Mesendoderm (in vitro differentiated cells): ENCODE measurements around the gene HMCN2.

ENCODE experiments used
- DNase-seq: peaks from one replicate; pipeline ENCODE4 v3.0.0; 2013
- H2AK5ac ChIP-seq: 2 replicates; pipeline ENCODE4 v1.6.1; 2013; ENCODE audit warnings: low read length, inconsistent platforms
- H2BK120ac ChIP-seq: 2 replicates; pipeline ENCODE4 v1.6.1; 2013; ENCODE audit warnings: low read depth, mild to moderate bottlenecking, low read length, moderate library complexity, mixed read lengths
- H2BK15ac ChIP-seq: replicated peaks from 2 replicates; pipeline ENCODE4 v1.6.1; 2013; ENCODE audit warnings: low read depth, mild to moderate bottlenecking, moderate library complexity
- H2BK5ac ChIP-seq: 2 replicates; pipeline ENCODE4 v1.6.1; 2013; ENCODE audit warnings: low read length, inconsistent platforms
- H3K18ac ChIP-seq: 2 replicates; pipeline ENCODE4 v1.6.1; 2013; ENCODE audit warnings: mild to moderate bottlenecking, low read length, mixed read lengths
- H3K23ac ChIP-seq: one replicate; pipeline ENCODE4 v1.6.1; 2013; ENCODE audit warnings: low read length
- H3K27ac ChIP-seq: 2 replicates; pipeline ENCODE4 v1.5.1; 2013; ENCODE audit warnings: low read depth, mild to moderate bottlenecking, inconsistent platforms, low read length, moderate library complexity
- H3K27me3 ChIP-seq: 2 replicates; pipeline ENCODE4 v1.6.1; 2013; ENCODE audit warnings: low read length, control low read depth, mild to moderate bottlenecking, inconsistent platforms; ENCODE audit not compliant: insufficient read depth, poor library complexity
- H3K36me3 ChIP-seq: 2 replicates; pipeline ENCODE4 v1.6.1; 2013; ENCODE audit warnings: low read length, inconsistent platforms; ENCODE audit not compliant: control insufficient read depth, insufficient read depth
- H3K4ac ChIP-seq: one replicate; pipeline ENCODE4 v1.6.1; 2013; ENCODE audit warnings: low read depth, mild to moderate bottlenecking, low read length, moderate library complexity
- H3K4me1 ChIP-seq: 2 replicates; pipeline ENCODE4 v1.6.1; 2013; ENCODE audit warnings: low read depth, low read length, inconsistent platforms; ENCODE audit not compliant: control insufficient read depth
- H3K4me2 ChIP-seq: 2 replicates; pipeline ENCODE4 v1.6.1; 2013; ENCODE audit warnings: low read length
- H3K4me3 ChIP-seq: 2 replicates; pipeline ENCODE4 v1.5.1; 2013; ENCODE audit warnings: mild to moderate bottlenecking, low read length
- H3K56ac ChIP-seq: one replicate; pipeline ENCODE4 v1.6.1; 2013; ENCODE audit warnings: low read length
- H3K79me1 ChIP-seq: 2 replicates; pipeline ENCODE4 v1.6.1; 2013; ENCODE audit warnings: low read length, inconsistent platforms
- H3K79me2 ChIP-seq: 2 replicates; pipeline ENCODE4 v1.6.1; 2013; ENCODE audit warnings: mild to moderate bottlenecking, low read length; ENCODE audit not compliant: control insufficient read depth, insufficient read depth
- H3K9ac ChIP-seq: 2 replicates; pipeline ENCODE4 v1.6.1; 2013; ENCODE audit warnings: low read length, inconsistent platforms
- H4K5ac ChIP-seq: one replicate; pipeline ENCODE4 v1.6.1; 2013; ENCODE audit warnings: low read length
- H4K8ac ChIP-seq: one replicate; pipeline ENCODE4 v1.6.1; 2013; ENCODE audit warnings: low read depth, mild to moderate bottlenecking, control low read depth, low read length, moderate library complexity
- WGBS: extraction: QIAGEN DNeasy Blood & Tissue Kit; methylation state at CpG from one replicate; pipeline ENCODE4 v1.1.7; 2013; ENCODE audit warnings: low lambda C conversion rate, missing lambda C conversion rate; ENCODE audit not compliant: insufficient coverage; ENCODE audit errors: extremely low coverage; 5-methylcytosine and 5-hydroxymethylcytosine counted together

The HMCN2 gene

DNA sequence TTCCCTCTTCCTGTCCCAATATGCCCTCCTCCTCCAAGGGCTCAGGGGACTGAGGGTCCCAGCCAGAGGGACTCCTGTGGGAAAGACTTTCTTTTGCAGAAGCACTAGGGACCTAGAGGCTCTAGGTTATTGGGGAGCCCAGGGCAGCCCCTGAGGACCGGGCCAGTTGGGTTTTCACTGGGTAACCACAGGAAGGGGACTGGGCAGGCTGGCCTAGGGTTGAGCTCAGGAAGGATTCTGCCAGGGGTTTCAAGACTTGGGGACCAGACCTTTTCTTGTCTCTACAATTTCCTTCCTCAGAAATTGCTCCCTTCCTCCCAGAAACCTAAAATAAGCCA is 24.4 kb upstream of the HMCN2 start:
- Histone ChIP-seq H2BK120ac (no peak overlapping the region), H3K23ac (no peak overlapping the region), H4K5ac (no peak overlapping the region), H3K27ac (no peak overlapping the region), H2AK5ac (no peak overlapping the region), H3K56ac (no peak overlapping the region), H3K79me1 (no peaks in the 10 kb centered on the region), H3K4me1 (peaks cover 1% of the 10 kb centered on the region), H2BK15ac (no peak overlapping the region), H3K18ac (no peak overlapping the region), H3K4me2 (no peak overlapping the region), H3K4me3 (no peak overlapping the region), H2BK5ac (no peak overlapping the region), H3K27me3 (no peaks in the 10 kb centered on the region), H4K8ac (peak overlapping the region; percentile 66), H3K79me2 (no peaks in the 10 kb centered on the region), H3K9ac (no peak overlapping the region), H3K36me3 (no peaks in the 10 kb centered on the region), H3K4ac (no peak overlapping the region)
- no peak for DNase-seq
- WGBS: no CpG with 5 or more reads among the region's 1 CpG

DNA sequence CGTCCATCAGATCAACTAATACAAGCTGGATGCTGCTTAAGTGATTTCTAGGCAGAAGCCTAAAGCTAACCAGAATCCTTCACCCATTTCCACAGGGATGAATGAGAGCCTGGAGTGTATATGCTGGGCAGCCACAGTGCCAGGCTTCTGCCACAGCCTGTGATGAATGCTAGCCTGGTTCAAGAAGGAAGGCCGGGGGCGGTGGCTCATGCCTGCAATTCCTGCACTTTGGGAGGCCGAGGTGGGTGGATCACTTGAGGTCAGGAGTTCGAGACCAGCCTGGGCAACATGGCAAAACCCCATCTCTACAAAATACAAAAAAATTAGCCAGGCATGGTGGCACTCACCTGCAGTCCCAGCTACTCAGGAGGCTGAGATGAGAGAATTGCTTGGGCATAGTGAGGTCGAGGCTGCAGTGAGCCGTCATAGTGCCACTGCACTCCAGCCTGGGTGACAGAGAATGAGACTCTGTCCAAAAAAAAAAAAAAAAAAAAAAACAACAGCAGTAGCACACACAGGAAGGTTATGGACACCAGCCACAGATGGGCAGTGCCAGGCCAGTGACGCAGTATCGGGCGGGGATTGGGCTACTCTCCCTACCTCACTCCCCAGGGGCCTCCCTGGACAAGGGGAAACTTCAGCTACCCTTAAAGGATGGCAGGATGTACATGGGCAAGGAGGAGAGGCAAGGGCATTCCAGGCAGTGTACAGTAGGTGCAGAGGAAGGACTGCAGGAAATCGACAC is 23.1 kb upstream of the HMCN2 start:
- H4K8ac ChIP-seq: no peak overlapping the region
- no peak overlapping the region for H3K18ac ChIP-seq
- no peak overlapping the region for H3K4me2 ChIP-seq
- H3K36me3 ChIP-seq: no peaks in the 10 kb centered on the region
- no peak overlapping the region for H3K9ac ChIP-seq
- H4K5ac ChIP-seq: no peak overlapping the region
- peak overlapping the region; percentile 22 for H3K56ac ChIP-seq
- no peaks in the 10 kb centered on the region for H3K79me2 ChIP-seq
- H2BK15ac ChIP-seq: no peak overlapping the region
- H3K27ac ChIP-seq: no peak overlapping the region
- WGBS: no CpG with 5 or more reads among the region's 11 CpGs
- H3K27me3 ChIP-seq: no peaks in the 10 kb centered on the region
- H3K4ac ChIP-seq: no peak overlapping the region
- DNase-seq: no peak
- peaks cover 1% of the 10 kb centered on the region for H3K4me1 ChIP-seq
- no peak overlapping the region for H2BK5ac ChIP-seq
- no peak overlapping the region for H3K4me3 ChIP-seq
- no peak overlapping the region for H2BK120ac ChIP-seq
- no peaks in the 10 kb centered on the region for H3K79me1 ChIP-seq
- H2AK5ac ChIP-seq: no peak overlapping the region
- no peak overlapping the region for H3K23ac ChIP-seq

GRCh38 chr9:130243015-130243881 is 22.3 kb upstream of the HMCN2 start:
- H2AK5ac ChIP-seq: no peak overlapping the region

DNA sequence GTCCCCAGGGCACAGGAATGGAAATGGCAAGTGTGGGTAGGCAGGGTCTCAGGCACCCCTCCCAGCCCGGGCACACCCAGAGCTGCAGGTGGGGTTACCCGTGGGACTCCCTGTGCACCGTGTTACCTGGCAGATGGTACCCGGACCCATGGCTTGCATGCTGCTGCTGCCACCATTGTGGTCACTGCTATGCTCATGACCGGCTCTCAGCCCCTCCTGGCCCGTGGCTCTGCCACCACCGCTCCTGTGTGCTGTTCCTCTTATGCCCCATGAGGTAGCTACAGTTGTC is 21.7 kb upstream of the HMCN2 start:
- WGBS: no CpG with 5 or more reads among the region's 7 CpGs
- no peak overlapping the region for H2AK5ac ChIP-seq
- no peak overlapping the region for H4K5ac ChIP-seq

More at GRCh38 chr9:130243015-130243881, 22.3 kb upstream of the HMCN2 start:
- H3K4me2 ChIP-seq: peak overlapping the region; percentile 4
- no peak overlapping the region for H4K5ac ChIP-seq
- H3K23ac ChIP-seq: no peak overlapping the region
- no peak overlapping the region for H3K9ac ChIP-seq
- no peaks in the 10 kb centered on the region for H3K79me2 ChIP-seq
- no peaks in the 10 kb centered on the region for H3K36me3 ChIP-seq
- peaks cover 1% of the 10 kb centered on the region for H3K4me1 ChIP-seq
- H2BK120ac ChIP-seq: no peak overlapping the region
- peak overlapping the region; percentile 22 for H3K56ac ChIP-seq
- no peak overlapping the region for H3K4ac ChIP-seq
- H3K18ac ChIP-seq: no peak overlapping the region
- DNase-seq: peak; percentile 93
- H3K79me1 ChIP-seq: no peaks in the 10 kb centered on the region
- H2BK15ac ChIP-seq: no peak overlapping the region
- H3K27me3 ChIP-seq: no peaks in the 10 kb centered on the region
- no CpG with 5 or more reads among the region's 35 CpGs for WGBS
- H4K8ac ChIP-seq: no peak overlapping the region
- no peak overlapping the region for H3K4me3 ChIP-seq
- no peak overlapping the region for H2BK5ac ChIP-seq
- H3K27ac ChIP-seq: no peak overlapping the region

GRCh38 chr9:130244548-130245165 is 20.9 kb upstream of the HMCN2 start:
- Histone ChIP-seq H3K79me2 (no peaks in the 10 kb centered on the region), H2BK120ac (no peak overlapping the region), H2BK15ac (no peak overlapping the region), H2AK5ac (no peak overlapping the region), H3K56ac (no peak overlapping the region), H3K79me1 (no peaks in the 10 kb centered on the region), H3K27me3 (no peaks in the 10 kb centered on the region), H3K4ac (no peak overlapping the region), H3K27ac (no peak overlapping the region), H4K5ac (no peak overlapping the region), H3K4me1 (peaks cover 1% of the 10 kb centered on the region), H3K4me3 (no peak overlapping the region), H2BK5ac (no peak overlapping the region), H3K4me2 (no peak overlapping the region), H3K23ac (no peak overlapping the region), H4K8ac (no peak overlapping the region), H3K18ac (no peak overlapping the region), H3K36me3 (no peaks in the 10 kb centered on the region), H3K9ac (no peak overlapping the region)
- no CpG with 5 or more reads among the region's 13 CpGs for whole genome bisulfite sequencing
- DNase-seq: no peak

More for the DNA sequence above, 21.7 kb upstream of the HMCN2 start:
- Histone ChIP-seq H2BK5ac (no peak overlapping the region), H3K4me2 (no peak overlapping the region), H3K79me2 (no peaks in the 10 kb centered on the region), H3K36me3 (no peaks in the 10 kb centered on the region), H3K4me1 (peaks cover 1% of the 10 kb centered on the region), H3K4ac (no peak overlapping the region), H3K27me3 (no peaks in the 10 kb centered on the region), H3K56ac (no peak overlapping the region), H3K9ac (no peak overlapping the region), H3K27ac (no peak overlapping the region), H3K4me3 (no peak overlapping the region), H3K79me1 (no peaks in the 10 kb centered on the region), H2BK15ac (no peak overlapping the region), H3K23ac (no peak overlapping the region), H2BK120ac (no peak overlapping the region), H4K8ac (no peak overlapping the region), H3K18ac (no peak overlapping the region)
- DNase-seq: no peak
